Amniotic epithelial cell (primary cell): Measurements from ENCODE around the gene SLIT1.

Experiments
- DNase-seq: peaks from one replicate; pipeline ENCODE4 v3.0.0-alpha.2; 2010; ENCODE audit warnings: low read depth

SLIT1 gene

DNA sequence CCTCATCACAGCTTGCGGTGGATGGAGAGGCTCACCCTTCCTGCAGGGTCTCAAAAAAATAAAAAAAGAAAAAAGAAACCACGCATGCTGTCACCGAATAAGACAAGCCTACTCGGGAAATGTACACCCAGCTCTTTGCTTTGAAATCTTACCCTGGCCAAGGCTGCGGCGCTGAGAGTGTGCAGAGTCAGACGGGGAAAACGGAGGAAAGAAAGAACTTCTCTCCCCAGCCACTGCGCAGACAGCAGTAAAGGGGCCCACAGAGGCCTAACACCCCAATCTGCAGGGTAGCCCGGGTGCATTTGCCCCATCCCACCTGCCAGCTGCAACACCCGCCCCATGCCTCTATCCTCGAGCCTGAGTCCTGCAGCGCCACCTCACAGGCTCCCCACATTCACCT, 14.8 kb downstream of the SLIT1 start:
- DNase-seq = no peak

DNA sequence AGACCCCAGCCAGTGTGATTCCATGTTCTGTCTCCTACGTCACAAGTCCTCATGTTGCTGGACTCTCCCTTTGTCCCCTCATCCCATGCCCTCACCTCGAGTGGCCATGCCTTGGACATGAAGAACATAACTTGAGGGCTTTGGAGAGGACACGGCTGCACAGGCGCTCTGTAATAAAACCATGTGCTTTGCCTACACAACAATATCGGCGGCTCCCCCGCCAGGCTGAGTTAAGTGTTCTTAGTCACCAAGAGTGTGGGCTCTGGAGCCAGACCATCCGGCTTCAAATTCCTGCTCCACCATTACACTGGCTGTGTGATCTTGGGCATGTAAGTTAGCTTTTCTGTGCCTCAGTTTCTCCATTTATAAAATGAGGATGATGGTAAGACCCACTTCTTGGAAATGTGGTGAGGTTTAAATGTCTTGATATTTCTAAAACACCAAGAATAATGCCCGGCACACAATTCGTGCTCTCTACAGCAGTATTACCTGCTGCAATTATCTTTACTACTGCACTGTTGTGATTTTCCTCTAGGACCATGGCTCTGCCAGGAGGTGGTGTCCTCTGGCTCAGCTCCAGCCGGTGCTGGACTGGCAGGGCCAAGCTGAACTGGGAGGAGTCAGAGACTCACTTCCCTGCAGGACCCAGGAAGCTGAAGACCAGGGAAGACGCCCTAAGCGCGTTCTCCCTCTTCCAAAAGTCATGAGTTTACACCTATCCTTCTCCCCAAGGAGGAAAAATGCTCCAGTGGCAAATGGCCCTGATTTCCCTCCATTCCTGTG, 15.7 kb downstream of the SLIT1 start:
- peak; percentile 1 for DNase-seq

DNA sequence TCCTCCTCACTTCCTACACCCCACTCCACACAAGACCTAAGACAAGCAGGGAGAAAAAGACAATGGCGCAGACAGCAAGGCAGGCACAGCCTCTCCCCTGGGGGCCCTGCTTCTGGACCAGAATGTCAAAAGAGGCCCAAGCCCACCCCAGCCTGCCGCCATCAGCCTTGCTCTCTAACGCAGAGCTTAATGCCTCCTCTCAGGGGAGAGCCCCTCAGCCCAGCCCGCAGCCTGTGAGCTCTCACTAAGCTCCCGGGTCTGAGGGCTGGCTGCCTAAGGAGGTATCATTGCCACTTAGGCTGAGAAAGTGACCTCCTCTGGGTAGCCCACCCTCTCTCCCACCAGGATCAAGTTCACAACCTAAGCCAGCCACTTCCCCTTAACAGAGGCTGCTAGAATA, 16.7 kb downstream of the SLIT1 start:
- no peak for DNase-seq

DNA sequence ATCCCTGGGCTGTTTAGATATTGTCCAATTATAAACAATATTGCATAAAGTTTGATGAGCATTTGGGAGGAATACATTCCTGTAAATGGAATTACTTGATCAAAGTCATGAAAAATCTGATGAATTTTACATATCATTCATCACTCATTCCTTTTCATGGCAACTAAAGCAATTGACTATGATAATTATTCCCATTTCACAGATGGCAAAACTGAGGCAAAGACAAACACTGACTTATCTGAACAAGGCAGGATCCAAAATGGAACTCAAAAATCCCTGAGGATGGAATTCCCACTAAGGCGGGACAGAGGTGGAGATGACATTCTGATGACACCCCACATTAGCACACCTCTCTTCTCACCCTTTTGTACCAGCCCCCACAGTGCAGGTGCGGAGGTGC, 17.1 kb downstream of the SLIT1 start:
- no peak for DNase-seq

DNA sequence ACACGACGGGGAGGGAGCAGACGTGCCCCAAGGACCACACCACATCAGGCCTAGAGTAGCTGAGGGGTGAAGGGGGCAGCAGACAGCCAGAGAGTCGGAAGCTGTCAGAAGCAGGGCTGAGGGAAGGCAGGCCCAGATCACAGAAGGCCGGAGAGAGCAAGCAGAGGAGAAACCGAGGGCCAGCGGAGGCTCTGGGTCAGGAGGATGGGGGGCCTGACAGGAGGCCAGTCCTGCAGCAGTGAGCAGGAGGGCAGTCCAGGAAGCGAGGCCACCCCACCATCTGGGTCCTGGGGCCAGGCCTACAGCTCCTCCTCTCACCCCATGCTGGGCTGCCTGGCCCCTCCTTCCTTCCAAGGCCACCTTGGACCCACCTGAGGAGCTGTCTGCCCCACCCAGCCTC, 20.3 kb downstream of the SLIT1 start:
- DNase-seq = no peak

DNA sequence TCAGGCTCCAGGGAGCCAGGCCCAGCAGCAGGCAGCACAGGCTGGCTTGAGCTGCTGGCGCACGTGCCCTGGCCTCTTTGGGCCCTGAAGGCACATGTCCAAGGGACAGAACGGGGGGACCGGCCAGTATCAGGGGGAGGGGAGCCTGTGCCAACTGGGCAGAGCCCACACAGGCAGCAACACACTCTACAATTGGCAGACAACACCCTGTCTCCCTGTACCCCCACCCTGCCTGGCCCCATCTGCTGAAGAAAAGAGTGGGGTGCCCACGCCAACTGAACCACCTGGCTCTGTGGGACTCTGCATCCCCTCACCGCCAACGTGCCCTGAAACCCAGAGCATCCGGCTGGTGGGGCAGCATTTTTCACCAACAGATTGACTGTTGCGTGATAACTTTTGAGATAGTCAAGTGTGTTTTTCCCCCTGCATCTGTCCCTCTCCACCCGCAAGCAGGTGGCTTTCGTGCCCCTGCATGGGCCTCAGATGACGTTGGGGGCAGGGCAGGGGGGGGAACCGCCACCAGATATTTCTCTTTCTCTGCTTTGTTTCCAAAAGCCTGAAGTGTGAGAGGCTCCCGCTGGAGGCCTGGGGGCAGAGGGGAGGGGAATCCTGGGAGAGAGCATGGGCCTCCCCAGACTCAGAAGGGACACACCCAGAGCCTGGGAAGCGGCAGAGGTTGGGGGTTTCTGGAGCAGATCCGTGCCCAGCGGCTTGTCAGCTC, 21.8 kb downstream of the SLIT1 start:
- DNase-seq = no peak

DNA sequence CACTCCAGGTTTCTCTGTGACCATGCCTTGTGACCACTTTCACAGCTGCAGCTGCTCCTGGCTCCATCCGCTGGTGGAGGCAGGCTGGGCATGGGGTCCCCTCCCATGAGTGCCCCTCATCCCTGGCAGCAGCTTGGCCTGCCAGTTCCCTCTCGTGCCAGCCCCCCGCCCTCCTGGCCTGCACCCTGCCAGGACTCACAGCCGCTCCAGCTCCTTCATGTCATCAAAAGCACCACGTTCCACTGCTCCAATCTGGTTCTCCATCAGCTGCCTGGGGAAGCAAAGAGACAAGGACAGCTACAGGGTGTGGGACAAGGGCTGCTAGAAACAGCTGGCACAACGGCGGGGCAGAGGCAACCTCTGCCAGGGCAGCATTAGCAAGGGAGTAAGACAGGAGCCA, 22.6 kb downstream of the SLIT1 start:
- no peak for DNase-seq

DNA sequence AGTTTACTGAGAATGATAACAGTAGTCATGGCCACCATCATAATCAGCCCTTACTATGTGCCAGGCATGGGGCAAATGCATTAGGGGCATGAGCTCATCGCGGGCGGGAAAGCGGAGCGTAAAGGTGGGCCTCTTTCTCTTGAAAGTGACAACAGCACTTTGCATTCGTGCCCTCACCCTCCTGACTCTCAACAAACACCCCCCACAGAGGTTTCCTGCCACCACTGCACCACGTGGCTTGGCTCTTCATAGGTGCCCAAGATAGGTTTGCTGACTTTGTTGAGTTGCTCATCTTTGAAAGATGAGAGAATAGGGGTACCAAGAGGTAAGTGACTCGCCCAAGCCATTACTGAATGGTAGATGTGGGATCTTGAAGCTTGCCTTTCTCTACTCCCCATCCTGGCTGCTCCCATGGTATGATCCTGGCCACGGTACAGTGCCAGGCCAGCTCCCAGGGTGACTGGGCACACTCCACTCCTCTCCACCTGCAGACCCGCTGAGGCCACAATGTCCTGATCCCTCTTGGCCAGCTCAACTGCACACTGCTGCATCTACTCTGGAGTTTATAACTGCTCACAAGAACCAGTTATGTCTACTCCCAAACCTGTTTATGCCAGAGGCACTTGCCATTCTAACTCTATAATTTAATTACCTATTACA, 26.0 kb downstream of the SLIT1 start:
- no peak for DNase-seq

DNA sequence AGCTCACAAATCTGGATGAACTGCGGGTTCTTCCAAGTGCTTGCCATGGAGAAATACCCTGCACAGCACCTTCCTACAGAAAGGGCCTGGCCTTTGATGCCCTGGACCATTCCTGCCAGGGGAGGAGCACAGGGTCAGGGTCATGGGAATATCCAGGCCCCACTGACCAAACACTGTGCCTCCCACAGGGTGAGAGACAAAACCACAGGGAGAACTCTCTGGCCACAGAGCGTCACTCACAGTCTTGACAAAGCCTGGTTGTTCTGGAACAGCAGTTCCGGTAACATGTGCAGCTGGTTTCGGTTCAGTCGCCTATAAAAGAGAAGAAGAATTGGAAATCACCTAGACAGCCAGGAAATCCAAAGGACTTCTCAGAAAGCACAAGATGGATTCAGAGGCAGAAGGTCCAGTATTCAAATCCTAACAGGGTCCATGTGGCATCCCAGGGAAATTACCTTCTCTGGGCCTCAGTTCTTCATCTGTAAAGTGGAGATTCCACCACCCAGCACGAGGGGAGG, 28.1 kb downstream of the SLIT1 start:
- DNase-seq = no peak

DNA sequence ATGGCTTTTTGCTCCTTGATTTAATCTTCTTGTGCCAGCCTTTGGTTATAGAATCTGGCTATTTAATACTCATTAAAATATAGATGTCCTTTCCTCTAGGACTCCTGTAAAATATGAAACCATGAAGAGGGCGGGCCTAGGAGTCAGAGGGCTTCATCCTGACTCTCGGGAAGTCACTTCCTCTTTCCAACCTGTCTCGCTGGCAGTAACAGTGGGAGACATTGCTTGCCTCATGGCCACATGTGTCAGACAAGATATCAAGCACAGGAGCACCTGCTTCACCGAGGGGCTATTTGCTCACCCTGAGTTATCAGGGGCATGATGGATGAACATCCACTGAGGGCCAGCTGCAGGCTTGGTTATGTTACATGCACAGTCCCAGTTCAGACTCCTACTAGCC, 31.0 kb downstream of the SLIT1 start:
- DNase-seq = no peak

DNA sequence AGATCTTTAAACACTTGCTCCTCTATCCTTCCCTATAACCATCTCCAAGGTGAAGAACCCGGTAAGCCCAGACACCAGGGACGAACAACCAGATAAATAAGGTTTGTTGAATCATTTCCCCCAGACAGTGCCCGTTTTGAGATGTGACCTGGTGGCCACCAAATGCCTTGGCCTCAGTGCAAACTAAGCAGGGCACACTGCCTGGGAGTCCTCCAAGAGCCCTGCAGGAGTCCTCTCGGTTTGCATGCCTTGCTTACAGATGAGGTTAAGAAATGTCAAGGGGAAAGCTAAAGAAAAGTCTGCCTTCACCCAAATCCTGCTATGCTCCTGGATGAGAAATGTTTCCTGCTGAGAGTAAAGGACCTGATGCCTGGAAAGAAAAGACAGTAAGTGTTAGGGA, 31.6 kb downstream of the SLIT1 start:
- DNase-seq = no peak

DNA sequence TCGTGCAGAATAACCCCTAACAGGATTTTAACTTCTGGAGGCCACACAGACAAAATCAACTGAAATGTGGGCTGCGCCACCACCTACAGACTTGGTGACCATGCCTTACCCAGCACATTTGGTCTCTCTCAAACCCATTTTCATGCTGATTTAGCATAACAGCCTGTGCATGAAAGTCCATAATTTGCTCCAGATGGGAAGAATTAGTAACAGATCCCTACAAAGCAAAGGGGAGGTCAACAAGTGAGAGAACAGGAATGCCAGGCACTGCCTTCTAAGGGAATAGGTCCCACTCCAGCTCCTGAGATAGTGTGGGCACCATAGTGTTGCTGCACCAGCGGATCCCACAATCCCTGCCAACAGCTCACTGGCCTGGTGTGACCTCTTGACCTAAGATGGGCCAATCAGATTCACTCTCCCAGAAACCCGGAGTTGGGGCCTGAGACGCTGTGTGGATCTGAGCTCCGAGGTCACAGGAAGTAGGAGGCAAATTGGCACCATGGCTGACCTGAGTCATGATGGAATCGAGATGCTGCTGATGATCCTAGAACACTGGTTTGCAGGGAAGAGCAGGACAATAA, 32.4 kb downstream of the SLIT1 start:
- no peak for DNase-seq

DNA sequence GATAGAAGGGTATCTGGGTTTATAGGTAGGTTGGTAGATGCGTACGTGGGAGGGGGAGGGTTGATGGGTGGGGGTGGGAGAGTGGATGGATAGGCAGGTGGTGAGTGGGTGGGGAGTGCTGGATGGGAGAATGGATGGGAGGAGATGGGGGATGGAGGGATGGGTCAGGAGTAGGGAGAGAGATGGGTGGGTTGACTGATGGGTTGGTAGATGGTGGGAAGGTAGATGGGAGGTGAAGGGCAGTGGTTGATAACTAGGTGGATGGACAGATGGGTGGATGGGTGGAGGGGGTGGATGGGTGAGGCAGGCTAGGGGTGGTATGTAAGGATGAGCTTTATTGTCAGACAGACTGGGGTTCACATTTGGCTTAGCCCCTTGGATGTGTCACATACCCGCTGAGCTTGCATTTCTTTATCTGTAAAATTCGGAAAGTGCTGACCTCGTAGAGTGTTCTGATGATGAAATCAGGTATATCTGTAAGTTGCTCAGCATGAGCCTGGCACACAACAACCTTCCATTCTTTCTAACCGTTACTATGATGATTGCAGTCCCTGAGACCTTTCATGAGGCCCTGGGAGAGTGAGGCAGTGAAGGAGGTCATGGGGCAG, 34.3 kb downstream of the SLIT1 start:
- DNase-seq = no peak

DNA sequence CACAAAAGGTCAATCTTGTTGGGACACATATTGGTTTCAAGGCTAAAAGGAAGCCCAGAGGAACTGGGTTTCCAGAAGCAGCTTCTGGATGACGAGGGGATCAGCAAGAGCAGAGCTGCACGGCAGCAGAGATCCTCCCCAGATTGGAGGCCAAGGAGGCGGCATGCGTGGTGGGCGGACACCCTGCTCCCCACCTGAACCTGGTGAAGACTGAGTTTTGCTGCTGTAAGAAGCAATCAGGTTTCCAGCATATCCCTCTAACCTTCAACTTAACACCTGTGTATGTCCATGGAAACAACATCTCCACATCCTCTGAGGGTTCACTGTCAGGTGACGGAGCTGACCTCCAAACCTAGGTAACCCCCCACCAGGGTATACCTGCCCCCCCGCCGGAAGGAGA, 35.1 kb downstream of the SLIT1 start:
- no peak for DNase-seq

DNA sequence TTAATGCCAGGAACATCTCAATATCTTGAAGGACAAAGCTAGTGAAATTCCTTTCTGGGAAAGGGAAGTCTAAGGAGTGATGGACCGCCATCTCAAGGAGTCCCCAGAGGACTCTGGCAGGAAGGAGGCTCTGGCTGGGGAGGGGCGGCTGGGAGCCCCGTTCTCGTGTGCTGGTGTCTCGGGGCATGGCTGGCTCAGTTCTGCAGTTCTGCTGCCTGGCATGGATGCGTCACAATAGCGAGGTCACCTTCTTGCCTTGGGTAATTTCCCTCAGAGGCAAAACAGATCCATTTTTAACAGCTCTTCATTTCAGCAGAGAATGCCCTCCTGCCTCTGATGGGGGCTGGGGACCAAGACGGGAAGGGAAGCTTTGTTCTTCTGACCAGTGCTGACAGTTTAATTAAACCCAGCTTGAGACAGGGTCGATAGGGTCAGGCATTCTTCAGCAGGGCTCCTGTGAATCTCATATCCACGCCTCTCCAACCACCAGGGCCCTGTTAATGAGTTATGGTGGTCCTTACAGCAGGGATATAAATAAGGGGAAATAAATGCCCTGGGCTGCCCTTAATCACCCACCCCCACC, 35.7 kb downstream of the SLIT1 start:
- DNase-seq = no peak

DNA sequence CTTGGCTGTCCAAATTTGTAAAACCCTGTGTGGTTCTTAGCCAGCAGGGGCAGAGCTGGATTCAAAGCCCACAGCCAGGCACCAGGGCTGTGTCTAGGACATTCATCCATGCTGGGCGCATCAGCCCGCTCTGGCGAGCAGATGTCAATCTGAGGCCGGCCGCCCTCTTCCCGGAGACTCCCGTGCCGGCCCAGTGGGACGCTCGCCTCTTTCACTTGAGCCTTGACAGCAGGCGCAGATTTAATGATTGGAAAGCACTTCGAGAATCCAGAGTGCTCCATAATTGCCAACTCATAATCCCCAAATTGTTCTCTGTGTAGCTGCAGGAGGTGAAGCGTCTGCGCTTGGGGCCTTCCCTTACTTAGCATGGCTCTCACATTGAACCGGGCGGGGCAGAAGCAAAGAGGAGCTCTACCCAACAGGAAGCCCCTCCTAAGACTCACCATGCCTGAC, 36.7 kb downstream of the SLIT1 start:
- DNase-seq = no peak

DNA sequence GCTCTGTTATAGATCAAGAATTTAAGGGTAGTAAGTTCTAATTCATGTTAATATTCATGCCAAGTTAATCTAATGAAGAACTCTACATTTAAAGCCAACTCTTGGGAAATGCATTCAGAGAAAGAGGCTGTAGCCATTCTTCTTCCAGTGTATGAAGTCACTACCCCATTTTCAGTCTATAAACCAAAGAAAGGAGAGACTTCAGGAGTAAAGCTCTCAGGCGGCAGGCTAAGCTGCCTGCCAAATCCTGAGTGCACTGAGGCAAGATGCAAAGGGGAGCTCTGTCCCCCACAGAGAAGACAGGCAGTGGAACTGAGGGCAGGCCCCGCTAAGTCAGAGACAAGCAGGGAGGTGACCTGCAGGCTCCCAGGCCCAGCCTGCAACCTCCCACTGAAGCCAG, 41.5 kb downstream of the SLIT1 start:
- no peak for DNase-seq

DNA sequence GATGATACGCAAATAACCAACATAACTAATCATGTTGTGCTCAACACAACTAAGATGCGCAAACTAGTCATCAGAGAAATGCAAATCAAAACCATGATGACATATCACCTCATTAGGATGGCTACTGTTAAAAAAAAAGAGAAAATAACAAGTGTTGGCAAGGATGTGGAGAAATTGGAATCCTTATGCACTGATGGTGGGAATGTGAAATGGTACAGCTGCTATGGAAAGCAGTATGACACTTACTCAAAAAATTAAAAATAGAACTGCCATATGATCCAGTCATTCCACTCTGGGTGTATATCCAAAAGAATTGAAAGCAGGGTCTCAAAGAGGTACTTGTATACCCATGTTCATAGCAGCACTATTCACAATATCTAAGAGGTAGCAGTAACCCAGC, 42.9 kb downstream of the SLIT1 start:
- no peak for DNase-seq

DNA sequence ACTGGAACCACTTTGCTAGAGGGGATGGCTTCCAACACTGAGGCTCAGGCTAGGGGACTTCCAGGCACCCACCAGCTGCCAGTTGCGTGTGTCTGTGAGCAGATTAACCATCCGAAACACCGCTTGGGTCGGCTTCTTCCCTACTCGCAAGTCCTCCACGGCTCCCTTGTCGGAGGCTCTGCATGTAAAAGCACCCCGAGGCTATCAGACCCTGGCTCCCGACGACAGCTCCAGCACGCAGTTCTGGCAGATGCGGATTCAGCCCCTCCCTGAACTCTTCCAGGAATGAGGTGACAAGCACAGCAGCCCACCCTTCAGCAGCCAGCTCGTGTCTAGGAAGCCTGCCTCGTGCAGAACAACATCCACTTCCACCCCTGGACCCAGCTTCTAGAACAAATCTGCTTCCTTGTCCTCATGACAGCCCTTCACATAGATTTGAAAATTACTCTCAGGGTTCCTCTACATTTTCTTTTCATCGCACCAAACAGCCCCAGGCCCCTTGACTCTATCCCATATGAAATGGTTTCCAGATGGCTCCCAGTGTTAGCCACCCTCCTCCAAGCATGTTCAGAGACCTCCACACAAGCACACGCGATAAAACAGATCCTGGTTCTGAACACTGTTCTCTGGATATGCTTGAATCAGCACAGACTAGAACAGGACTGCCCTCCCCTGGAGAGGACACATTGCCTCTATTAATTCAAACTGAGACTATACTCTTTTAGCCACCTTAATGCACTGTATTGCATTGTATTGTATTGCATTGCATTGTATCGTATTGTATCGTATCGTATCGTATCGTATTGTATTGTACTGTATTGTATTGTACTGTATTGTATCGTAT, 44.6 kb downstream of the SLIT1 start:
- no peak for DNase-seq

DNA sequence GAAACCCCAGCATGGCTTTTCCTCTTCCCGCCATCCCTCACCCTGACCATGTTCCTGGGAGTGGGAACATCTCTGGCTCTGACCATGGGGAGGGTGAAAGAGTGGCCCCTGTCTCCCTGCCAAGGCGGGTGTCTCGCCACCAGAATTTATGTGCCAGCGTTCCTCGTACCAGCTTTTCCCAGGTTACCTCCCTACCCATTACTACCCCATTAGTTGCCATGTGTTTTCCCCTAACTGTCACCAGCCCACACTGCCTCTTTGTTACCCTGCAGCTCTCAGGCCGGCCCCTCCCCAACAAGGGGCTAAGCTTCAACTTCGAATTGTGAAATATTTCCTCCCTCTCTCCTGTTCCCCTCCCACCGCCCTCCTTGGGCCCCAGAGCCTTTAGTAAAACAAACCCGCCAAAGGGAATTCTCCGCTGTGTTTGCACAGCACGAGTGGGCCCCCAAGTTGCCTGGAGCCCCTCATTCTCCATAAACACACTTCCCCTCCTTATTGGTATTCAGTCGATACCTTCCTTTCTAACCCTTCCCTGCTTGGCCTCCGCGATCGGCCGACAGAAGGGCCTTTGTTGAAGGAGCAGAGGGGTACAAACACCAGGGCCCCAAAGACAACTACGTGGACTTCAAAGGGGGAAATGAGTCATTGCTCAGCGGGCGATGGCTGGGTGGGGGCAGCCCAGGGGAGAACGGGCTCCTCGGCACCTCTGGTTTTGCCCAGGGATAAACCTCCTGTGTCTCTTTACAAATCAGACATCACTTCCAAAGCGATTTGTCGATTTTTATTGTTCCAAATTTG, 45.5 kb downstream of the SLIT1 start:
- no peak for DNase-seq
